HG03196 (cell line): ENCODE results near the gene GDI1.

Source experiments
- ATAC-seq: cut with Tn5 transposase; IDR thresholded peaks from one replicate; pipeline ENCODE4 v1.9.1; 2021; ENCODE audit not compliant: unreplicated experiment

The GDI1 gene

GRCh38 chrX:154408659-154409221, 28.2 kb upstream of the GDI1 start:
- ATAC-seq, result no peak

GRCh38 chrX:154409222-154409871, 27.6 kb upstream of the GDI1 start, which contains the start of gene DNASE1L1:
DNASE1L1 (minus strand) TSS chrX:154409254; CDS start chrX:154405568, 3,686 bp downstream.
- peak; percentile 44 for ATAC-seq

GRCh38 chrX:154411981-154412340, 25.0 kb upstream of the GDI1 start:
- no peak for ATAC-seq

DNA sequence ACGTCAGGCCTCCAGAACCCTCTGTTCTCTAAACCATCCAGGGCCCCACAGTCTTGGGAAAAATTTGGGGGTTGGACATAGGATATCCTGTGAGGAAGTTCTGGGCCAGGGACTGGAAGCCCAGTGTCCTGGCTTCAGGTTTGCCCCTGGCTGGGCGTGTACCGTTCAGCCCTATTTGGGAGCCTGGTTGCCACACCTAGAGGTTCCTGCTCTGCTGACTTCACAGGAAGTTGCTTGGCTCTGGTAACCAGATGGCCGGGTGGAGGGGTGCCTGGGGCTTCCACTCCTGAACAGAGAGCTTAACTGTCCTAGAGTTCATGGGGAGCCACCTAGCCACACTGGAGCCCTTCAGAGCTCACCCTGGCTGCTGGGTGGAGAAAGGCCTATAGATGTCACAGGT, 24.5 kb upstream of the GDI1 start:
- ATAC-seq, result no peak

DNA sequence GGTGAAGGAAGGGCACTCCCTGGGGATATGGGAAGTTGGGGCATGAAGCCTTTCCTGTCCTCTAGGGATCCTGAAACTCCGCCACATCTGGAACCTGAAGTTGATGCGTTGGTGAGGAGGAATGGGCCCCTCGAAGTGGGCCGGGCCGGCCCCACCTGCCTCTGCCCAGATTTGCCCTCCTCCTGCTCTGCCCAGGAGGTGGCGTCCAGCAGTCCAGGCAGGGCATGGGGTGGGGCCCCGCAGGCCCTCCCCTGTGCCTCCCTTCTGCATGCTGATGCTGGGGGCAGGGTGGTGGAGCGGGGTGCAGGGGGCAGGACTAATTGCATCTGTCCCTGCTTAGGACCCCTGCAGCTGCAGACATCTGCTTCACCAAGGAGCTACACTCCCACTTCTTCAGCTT, 23.8 kb upstream of the GDI1 start:
- ATAC-seq, result no peak

- ATAC-seq, result no peak
Observed at GRCh38 chrX:154417157-154417556, 19.8 kb upstream of the GDI1 start.

- no peak for ATAC-seq
Observed at GRCh38 chrX:154419189-154419588, 17.8 kb upstream of the GDI1 start.

GRCh38 chrX:154419688-154420401, 17.1 kb upstream of the GDI1 start:
- ATAC-seq, result no peak

DNA sequence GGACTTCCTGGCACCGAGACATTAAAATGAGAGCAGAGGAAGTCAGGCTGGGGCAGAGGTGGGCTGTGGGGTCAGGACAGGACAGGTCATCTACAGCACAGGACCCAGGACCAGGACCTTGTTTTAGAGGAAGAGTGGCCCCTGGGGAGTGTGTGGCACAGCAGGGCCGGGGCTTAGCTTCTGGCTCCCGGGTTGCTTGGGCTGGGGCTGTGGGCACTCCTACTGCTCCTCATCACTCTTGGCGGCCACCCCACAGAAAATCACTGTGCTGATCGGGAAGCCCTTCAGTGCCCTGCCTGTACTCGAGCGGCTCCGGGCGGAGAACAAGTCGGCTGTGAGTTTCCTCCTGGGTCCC, 16.6 kb upstream of the GDI1 start:
- no peak for ATAC-seq

DNA sequence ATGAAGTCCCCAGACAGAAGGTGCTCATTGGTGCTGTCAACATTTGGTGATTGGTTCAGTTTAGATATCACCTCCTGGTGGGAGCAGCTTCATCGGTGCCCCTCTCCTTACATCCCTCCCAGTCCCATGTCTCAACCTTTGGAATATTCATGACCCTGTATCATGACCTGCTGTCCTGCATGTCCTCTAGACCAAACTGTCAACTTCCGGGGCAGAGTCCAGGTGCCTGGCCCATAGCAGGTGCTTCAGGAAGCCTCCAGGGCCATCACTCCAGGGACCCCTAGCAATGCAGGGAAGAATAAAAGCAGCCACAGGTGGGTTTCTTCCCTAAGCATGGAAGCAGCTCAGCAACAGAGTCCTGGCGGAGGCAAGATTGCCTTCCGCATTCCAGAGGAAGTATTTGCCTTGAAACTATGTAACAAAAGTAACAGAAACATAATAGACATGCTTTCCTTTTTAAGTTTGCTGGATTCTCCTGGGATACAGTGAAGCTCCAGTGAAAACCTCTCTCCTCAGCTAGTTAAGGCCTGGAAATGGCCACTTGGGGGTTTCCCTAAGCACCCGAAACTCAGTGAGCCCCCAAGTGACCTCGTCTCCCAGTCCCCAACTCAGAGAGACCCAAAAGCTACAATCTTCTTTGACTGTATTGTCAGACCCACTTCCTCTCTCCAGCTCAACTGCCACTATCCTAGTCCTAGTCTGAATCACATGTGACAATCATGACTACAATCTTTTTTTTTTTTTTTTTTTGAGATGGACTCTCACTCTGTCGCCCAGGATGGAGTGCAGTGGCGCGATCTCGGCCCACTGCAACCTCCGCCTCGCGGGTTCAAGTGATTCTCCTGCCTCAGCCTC, 9.8 kb upstream of the GDI1 start:
- no peak for ATAC-seq

DNA sequence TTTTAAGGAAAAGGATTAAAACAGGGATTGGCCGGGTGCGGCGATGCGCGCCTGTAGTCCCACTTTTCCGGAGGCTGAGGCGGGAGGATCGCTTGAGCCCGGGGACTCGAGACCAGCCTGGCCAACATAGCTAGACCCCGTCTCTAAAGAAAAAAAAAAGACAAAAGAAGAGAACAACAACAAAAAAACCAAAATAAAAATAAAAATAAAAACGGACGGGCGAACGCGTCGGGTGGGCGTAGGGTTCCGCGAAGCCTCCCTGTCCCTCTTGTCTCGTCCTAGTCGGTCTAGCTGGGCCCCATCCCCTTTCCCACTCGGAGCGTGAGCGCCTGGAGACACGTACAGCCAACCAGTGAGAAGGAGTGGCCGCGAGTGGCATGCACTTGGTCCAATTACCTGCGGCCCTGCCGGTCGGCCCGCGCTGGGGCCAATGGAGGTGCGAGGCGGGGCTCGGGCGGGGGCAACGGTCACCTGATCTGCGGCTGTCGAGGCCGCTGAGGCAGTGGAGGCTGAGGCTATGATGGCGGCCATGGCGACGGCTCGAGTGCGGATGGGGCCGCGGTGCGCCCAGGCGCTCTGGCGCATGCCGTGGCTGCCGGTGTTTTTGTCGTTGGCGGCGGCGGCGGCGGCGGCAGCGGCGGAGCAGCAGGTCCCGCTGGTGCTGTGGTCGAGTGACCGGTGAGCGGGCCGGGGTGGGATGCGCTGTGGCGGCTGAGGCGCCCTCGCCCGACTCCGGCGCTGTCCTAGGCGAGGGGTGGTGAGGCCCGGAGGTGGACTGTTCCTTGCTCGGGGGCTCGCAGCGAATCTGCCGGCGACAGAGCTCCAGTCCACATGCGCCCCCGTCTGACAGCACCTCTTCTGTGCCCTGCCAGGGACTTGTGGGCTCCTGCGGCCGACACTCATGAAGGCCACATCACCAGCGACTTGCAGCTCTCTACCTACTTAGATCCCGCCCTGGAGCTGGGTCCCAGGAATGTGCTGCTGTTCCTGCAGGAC, 8.5 kb upstream of the GDI1 start, which contains the start of gene ATP6AP1:
Gene ATP6AP1, plus strand, starts transcription at position 502 of the 996 bp plus-strand sequence. Its CDS starts 16 bp downstream, at position 518.
- ATAC-seq, result peak; percentile 98

DNA sequence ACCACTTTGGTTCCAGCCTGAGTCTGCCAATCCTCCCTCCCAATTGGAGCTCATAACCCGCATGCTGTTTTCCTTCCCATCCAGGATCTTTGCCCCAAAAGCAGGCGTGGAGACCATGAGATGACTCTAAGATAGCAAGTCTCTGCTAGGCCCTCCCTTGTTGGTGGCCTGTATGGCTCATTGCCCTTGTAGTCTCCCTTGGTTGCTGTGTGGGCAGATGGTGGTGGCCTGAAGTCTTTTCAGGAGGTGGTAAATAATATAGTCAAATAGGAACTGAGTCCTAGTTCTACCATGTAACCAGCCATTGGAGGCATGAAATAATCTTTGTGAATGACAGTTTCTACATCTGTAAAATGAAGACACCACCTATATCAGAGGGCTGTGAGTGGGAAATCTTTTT, 7.2 kb upstream of the GDI1 start:
- no peak for ATAC-seq

GRCh38 chrX:154430479-154430878, 6.5 kb upstream of the GDI1 start:
- ATAC-seq, result no peak

- no peak for ATAC-seq
Observed at GRCh38 chrX:154430916-154431315, 6.0 kb upstream of the GDI1 start.

- no peak for ATAC-seq
Observed at GRCh38 chrX:154431341-154431740, 5.6 kb upstream of the GDI1 start.

DNA sequence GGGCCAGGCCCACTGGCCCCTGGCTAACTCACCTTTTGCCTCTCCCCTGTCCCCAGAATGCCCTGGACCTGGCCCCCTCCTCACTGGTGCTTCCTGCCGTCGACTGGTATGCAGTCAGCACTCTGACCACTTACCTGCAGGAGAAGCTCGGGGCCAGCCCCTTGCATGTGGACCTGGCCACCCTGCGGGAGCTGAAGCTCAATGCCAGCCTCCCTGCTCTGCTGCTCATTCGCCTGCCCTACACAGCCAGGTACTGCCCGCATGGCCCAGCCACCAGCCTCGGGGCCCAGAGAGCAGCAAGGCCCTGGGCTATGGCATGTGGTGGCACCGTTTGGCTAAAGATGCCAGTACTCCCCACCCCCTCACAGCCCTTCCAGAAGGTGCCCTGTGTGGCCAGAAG, 4.7 kb upstream of the GDI1 start:
- ATAC-seq, result no peak

GRCh38 chrX:154433605-154434004, 3.3 kb upstream of the GDI1 start:
- no peak for ATAC-seq

DNA sequence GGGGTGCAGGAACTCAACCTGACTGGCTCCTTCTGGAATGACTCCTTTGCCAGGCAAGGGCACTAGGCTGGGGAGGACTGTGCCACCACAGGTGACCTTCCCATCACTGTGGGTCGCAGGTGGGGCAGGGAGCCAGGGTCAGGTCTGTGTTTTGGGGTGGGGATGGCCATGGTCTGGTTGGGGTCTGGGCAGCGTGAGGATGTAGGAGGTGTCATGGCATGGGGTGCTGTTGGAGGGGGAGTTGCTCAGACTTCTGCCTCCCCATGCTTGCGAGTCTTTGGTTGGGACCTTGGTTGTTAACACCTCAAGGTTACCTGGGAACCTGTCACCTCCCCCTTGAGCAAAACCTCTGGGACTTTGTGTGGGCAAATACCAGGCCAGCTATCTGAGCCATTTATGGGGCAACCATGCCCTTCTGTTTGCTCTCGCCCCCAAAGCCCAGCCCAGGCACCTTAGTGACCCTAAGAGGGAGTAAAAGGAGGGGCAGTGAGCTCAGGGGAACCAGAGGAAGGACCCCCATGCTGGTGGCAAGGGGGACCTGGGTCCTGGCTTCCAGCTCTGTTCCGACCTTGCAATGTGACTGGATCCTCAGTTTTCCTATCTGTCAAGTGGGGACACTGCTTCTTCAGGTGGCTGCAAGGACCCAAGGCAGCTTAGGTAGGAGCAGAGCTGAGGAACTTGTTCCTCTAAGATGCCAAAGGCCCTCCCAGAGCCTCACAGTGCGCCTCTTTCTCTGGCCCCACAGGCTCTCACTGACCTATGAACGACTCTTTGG, 2.4 kb upstream of the GDI1 start:
- ATAC-seq, result no peak

GRCh38 chrX:154435171-154435733, 1.7 kb upstream of the GDI1 start:
- no peak for ATAC-seq
